Tibial artery (tissue), 4 donors: Measurements from ENCODE around the gene NRROS.

Source experiments
- DNase-seq, 2 donors: peaks; one replicate each; pipeline ENCODE4 v3.0.0-alpha.2; 2019
- H3K27ac ChIP-seq, 2 donors: fragments of 200-600 bp; sonication (generic) in 1 of 2; 1 replicate in 1 of 2; 2 replicates in 1 of 2; pipeline ENCODE4 v1.5.1; 2018 to 2019; ENCODE audit warnings: mild to moderate bottlenecking in 1 of 2
- H3K27me3 ChIP-seq, 2 donors: fragments of 200-600 bp; sonication (generic) in 1 of 2; one replicate each; pipeline versions ENCODE4 v1.5.1 to v1.6.0; 2016 to 2019
- H3K36me3 ChIP-seq, 3 donors: fragments of 200-600 bp; sonication (generic) in 2 of 3; one replicate each; pipeline ENCODE4 v1.5.1; 2016 to 2019; ENCODE audit warnings: mild to moderate bottlenecking in 2 of 3
- H3K4me1 ChIP-seq, 4 donors: fragments of 200-600 bp; sonication (generic) in 2 of 4; 1 replicate in 3 of 4; 2 replicates in 1 of 4; pipeline ENCODE4 v1.5.1; 2016 to 2019
- H3K4me3 ChIP-seq, 2 donors: fragments of 200-600 bp; sonication (generic) in 1 of 2; 1 replicate in 1 of 2; 2 replicates in 1 of 2; pipeline ENCODE4 v1.5.1; 2018 to 2019; ENCODE audit warnings: mild to moderate bottlenecking in 2 of 2
- H3K9me3 ChIP-seq, 3 donors: fragments of 200-600 bp; sonication (generic) in 1 of 3; one replicate each; pipeline ENCODE4 v1.5.1; 2016 to 2019
- intact Hi-C: fragments of 100-400 bp; cut with DNase I; formaldehyde crosslinking; loops from one replicate; pipeline ENCODE4 v1.15.0; 2023; ENCODE audit warnings: low total_unique reads
- TF ChIP-seq, protein P1 (sequence below), 2 experiments: fragments of 200-600 bp in 1 of 2; fragments of 450-650 bp in 1 of 2; IDR thresholded peaks; one replicate each; pipeline ENCODE4 v1.5.1; 2017 to 2019; ENCODE audit warnings: antibody characterized with exemption in 2 of 2, mild to moderate bottlenecking in 1 of 2, moderate library complexity in 1 of 2

Gene NRROS

GRCh38 chr3:196651819-196652218 lies 12.3 kb downstream of the NRROS start:
- TF ChIP-seq, protein P1, sequence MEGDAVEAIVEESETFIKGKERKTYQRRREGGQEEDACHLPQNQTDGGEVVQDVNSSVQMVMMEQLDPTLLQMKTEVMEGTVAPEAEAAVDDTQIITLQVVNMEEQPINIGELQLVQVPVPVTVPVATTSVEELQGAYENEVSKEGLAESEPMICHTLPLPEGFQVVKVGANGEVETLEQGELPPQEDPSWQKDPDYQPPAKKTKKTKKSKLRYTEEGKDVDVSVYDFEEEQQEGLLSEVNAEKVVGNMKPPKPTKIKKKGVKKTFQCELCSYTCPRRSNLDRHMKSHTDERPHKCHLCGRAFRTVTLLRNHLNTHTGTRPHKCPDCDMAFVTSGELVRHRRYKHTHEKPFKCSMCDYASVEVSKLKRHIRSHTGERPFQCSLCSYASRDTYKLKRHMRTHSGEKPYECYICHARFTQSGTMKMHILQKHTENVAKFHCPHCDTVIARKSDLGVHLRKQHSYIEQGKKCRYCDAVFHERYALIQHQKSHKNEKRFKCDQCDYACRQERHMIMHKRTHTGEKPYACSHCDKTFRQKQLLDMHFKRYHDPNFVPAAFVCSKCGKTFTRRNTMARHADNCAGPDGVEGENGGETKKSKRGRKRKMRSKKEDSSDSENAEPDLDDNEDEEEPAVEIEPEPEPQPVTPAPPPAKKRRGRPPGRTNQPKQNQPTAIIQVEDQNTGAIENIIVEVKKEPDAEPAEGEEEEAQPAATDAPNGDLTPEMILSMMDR (IDR thresholded peaks at IDR 0.05) = no peak
- Histone ChIP-seq H3K36me3 (no peaks in the 10 kb centered on the region), H3K4me1 (peaks cover 0 to 3% (median 0%) of the 10 kb centered on the region in 4 donors), H3K27ac (no peak overlapping the region), H3K27me3 (peaks cover 0 to 10% of the 10 kb centered on the region in 2 donors), H3K9me3 (no peaks in the 10 kb centered on the region), H3K4me3 (no peak overlapping the region)
- no peak for DNase-seq
- intact Hi-C loops = no loop called here

DNA sequence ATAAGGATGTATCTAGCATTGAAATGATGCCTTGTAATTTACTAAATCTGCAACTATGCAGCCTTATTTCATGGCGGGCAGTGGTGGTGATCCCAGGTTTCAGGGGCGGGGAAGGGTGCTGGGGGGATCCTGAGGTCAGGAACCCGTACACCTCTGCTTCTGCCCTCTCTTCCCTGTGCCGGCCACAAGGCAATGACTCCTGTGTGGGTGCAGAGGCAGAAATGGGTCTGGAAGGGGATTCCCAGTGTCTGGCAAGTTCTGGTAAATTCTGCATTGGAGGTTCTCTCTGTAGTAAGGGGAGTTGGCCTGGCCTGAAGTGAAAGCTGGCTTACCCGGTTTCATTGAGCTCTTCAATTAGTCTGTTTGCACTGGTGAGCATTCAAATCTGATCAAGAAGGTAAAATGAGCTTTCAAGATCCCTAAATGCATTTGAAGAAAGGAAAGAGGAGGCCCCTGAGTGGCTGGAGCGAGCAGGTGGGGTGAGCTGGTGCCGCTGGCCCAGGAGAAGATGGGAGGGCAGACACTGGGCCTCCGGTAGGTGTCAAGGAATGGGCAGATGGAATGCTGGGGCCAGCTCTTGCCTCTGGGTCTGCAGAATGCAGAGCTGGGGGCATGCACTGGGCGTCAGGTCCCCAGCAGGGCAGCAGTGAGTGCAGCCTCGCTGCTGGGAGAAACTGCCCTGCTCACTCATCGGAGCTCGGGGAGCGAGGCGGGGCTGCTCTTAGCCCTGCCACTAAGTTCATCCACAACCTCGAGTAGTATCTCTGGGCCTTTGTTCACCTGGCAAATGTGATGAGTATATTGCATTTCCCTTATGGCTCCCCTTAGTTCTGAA lies 13.7 kb downstream of the NRROS start:
- H3K4me3 ChIP-seq = no peak overlapping the region
- H3K27me3 ChIP-seq = peaks cover 0 to 7% of the 10 kb centered on the region in 2 donors
- H3K4me1 ChIP-seq = peaks cover 0 to 3% (median 0%) of the 10 kb centered on the region in 4 donors
- intact Hi-C loops = no loop called here
- H3K9me3 ChIP-seq = no peaks in the 10 kb centered on the region
- TF ChIP-seq, protein P1 (IDR thresholded peaks at IDR 0.05) = no peak
- no peaks in the 10 kb centered on the region for H3K36me3 ChIP-seq
- no peak overlapping the region for H3K27ac ChIP-seq
- no peak for DNase-seq

DNA sequence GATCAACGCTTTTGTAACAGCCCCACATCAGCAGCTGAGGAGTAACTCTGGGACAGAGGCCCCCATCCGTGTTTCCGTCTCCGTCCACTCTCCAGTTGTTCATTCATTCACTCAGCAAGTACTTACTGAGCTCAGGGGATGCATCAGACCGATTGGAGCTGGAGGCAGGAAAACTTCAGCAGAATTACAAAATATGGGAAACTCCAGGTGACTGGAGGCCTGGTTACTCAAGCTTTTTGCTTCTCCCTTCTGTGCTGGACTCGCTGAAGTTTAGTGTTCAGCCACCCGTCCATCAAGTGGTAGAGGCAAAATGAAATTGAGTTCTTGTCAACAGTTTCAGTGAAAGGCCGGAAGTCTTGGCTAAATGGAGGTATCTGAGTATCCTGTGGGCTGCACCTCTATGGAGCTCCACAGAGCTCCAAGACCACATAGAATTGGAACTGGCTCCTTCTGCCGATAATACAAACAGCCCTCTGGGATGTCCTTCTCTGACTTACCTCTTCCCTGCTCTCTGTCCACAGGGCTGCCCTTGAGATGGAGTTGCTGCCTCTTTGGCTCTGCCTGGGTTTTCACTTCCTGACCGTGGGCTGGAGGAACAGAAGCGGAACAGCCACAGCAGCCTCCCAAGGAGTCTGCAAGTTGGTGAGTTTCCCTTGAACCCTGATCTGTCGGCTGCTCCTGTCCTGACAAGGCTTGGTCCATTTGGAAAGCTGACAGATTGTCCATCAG lies 14.7 kb downstream of the NRROS start:
- Histone ChIP-seq H3K36me3 (no peaks in the 10 kb centered on the region), H3K9me3 (no peaks in the 10 kb centered on the region), H3K4me3 (no peak overlapping the region), H3K4me1 (peaks cover 0 to 3% (median 0%) of the 10 kb centered on the region in 4 donors), H3K27ac (no peak overlapping the region), H3K27me3 (peaks cover 0 to 4% of the 10 kb centered on the region in 2 donors)
- TF ChIP-seq, protein P1 (IDR thresholded peaks at IDR 0.05) = no peak
- DNase-seq = no peak
- intact Hi-C loops = no loop called here

DNA sequence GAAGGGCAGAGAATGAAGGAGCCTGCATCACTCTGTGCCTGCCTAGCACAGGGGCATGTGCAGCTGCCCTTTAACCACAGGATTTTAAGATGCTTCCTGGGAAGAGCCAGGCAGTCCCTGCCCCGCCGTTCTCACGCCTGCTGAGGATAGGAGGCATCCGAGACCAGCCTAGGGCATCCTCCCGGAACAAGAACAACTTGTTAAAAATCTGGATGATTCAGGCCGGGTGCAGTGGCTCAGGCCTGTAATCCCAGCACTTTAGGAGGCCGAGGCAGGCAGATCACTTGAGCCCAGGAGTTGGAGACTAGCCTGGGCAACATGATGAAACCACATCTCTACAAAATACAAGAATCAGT lies 15.2 kb downstream of the NRROS start:
- no peaks in the 10 kb centered on the region for H3K36me3 ChIP-seq
- TF ChIP-seq, protein P1 (IDR thresholded peaks at IDR 0.05) = no peak

GRCh38 chr3:196655496-196655895 lies 16.0 kb downstream of the NRROS start:
- H3K4me1 ChIP-seq = peaks cover 0 to 2% (median 0%) of the 10 kb centered on the region in 4 donors
- TF ChIP-seq, protein P1 (IDR thresholded peaks at IDR 0.05) = no peak
- H3K27ac ChIP-seq = no peak overlapping the region
- peaks cover 0 to 3% of the 10 kb centered on the region in 2 donors for H3K27me3 ChIP-seq
- H3K9me3 ChIP-seq = no peaks in the 10 kb centered on the region
- no peaks in the 10 kb centered on the region for H3K36me3 ChIP-seq
- H3K4me3 ChIP-seq = no peak overlapping the region
- intact Hi-C loops = no loop called here
- DNase-seq = no peak

More for the DNA sequence above, 15.2 kb downstream of the NRROS start:
- H3K4me3 ChIP-seq = no peak overlapping the region
- DNase-seq = peak in 1 of 2 donors; percentile 40
- H3K27me3 ChIP-seq = peaks cover 0 to 3% of the 10 kb centered on the region in 2 donors
- peaks cover 0 to 3% (median 0%) of the 10 kb centered on the region in 4 donors for H3K4me1 ChIP-seq
- intact Hi-C loops = no loop called here
- no peaks in the 10 kb centered on the region for H3K9me3 ChIP-seq
- no peak overlapping the region for H3K27ac ChIP-seq
